Stimulated activated CD4-positive, alpha-beta T cell treated with anti-CD3 and anti-CD28 coated beads, Interleukin-2, amount 100 ng/mL, for 48 hours (primary cell): ENCODE measurements around the gene RBCK1.
A peak's percentile ranks its signal among the peaks of the same experiment; 100 is the strongest.
"Not testable (repeated sequence)": the region's sequence is repeated elsewhere in the genome, so short reads cannot be mapped to it uniquely, and the experiment has no call there.

Experiments used
- DNase-seq, 2 donors: peaks; one replicate each; pipeline ENCODE4 v3.0.0-alpha.2; 2020

Gene RBCK1

DNA sequence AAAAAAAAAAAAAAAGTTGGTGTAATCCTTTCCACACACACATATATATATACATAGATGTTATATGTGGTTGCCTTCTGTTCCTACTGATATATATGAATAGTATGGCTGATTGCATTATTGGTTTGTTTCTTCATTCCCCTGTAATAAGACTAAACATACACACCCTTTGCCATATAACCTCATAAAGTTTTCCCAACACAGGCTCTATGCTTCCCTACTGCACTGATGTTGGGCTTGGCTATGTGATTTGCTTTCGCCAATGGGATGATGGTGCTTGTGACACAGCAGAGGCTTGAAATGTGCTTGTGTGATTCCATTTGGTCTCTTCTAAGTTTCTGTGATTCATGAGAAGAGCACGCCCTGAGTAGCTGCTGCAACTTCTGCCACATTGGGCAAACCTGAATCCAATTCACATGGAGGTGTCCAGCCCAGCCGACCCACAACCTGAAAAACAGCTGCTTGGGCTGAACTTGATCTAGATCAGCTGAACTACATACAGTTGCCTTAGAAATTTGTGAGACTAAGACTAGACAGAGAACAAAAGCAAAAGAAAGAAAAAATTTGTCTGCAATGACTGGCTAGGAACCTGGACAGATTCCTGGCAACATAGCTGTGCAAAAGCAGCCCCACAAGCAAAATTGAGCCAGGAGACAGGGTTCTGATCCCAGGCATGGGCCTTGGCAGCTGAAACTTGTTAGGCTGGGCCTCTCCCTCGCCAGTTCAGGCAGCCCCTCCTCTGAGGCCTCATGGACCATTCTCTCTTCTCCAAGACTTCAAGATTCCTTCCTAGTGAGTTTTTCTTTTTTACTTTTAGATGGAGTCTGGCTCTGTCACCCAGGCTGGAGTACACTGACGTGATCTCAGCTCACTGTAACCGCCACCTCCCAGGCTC lies 67.6 kb downstream of the RBCK1 start:
- no peak for DNase-seq

DNA sequence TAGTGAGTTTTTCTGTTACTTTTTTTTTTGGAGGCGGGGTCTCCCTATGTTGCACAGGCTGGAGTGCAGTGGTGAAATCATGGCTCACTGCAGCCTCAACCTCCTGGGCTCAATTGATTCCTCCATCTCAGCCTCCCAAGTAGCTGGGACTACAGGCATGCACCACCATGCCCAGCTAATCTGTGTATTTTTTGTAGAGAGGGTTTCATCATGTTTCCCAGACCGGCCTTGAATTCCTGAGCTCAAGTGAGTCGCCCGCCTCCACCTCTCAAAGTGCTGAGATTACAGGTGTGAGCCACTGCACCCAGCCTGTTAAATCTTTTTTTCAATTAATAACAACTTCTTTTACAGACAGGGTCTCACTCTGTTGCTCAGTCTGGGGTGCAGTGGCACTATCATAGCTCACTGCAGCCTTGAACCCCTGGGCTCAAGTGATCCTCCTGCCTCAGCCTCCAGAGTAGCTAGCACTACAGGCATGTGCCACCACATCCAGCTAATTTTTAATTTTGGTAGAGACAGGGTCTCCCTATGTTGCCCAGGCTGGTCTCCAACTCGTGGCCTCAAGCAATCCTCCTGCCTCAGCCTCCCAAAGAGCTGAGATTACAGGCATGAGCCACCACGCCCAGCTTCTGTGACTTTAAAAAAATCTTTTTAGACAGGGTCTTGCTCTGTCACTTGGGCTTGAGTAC lies 68.6 kb downstream of the RBCK1 start:
- DNase-seq = not testable (repeated sequence)

- DNase-seq = no peak
Observed at GRCh38 chr20:478010-478948, 70.2 kb downstream of the RBCK1 start.

DNA sequence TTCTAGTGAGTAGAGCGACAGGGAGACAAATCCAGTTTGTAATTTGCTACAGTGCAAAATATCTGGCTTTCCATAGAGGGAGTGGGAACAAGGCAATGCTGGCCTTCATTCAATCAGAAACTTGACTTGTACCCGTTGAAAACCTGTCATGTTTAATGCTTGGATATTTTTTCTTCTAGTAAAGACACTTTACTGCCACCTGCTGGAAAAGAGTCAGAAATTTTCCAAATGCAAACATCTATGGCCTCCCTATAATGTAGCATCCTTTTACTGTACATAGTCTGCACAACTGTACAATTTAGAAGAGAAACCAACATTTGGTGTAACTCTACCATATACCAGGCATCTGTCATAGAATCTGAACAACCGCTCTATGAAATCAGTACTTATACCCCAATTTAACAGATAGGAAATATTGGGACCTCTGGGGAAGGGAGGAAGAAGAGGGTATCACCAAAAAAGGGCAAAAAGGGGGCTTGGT lies 70.9 kb downstream of the RBCK1 start:
- DNase-seq = peak in 1 of 2 donors; percentile 23

- DNase-seq = no peak
Observed at GRCh38 chr20:479487-479886, 71.4 kb downstream of the RBCK1 start.

DNA sequence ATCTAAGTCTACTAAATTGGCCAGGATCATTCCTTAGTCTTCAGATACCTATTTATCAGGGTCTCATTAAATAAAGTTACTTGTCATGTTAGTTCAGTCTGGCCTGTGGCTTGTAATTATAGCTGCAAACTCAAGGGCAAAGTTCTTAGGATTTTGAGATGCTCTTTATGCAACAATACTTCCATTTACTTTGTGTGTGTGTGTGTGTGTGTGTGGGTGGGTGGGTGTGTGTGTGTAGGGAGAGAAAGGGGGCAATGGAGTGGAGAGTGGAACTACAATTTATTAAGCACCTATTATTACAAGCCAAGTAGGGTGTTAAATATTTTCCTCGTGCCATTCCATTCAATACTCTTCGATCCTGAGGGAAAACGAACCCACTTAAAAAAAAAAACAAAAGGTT lies 71.9 kb downstream of the RBCK1 start:
- no peak for DNase-seq

DNA sequence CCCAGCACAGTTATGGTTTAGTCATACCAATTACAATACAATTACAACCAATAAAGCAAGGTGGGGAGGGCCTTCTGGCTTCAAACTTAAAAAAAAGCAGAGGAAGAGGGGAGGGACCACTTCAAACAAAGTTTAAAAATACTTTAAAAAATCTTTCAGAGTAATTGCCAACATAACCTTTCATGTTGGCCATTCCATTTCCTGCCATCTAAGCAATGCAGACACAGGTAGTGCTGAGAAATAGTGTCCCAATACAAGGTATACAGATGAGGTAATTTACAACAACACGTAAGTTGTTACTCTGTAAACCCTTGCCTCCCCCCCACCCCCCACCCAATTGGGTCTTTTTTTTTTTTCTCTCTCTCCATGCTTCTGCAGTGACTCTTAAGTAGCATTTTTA lies 73.1 kb downstream of the RBCK1 start:
- DNase-seq = no peak
